IMR-90 (cell line): Measurements from ENCODE around the gene CALN1. TPM values are rescaled to one million over a fixed set of nuclear protein-coding genes. Genes with fewer than 3 reads are reported as not detected.

ENCODE experiments used
- ATAC-seq: fragments of 200-7000 bp; cut with Tn5 transposase; 2 replicates; pipeline ENCODE4 v1.9.1; 2020; ENCODE audit warnings: low read depth, mild to moderate bottlenecking, moderate library complexity
- BruUV-seq: library from RNA; stranded (reverse); fragments of 400-500 nt; replicated peaks from 2 replicates; lab custom pipeline; 2021; lab: Mats Ljungman, UMichigan
- CTCF ChIA-PET: fragments of 300-600 bp; formaldehyde crosslinking; extraction: SDS; loops from one replicate; lab custom pipeline; 2021; ENCODE audit warnings: antibody characterized with exemption; lab: Yijun Ruan, JAX
- POLR2A ChIA-PET: fragments of 300-600 bp; sonication (Branson Sonifier 250); formaldehyde crosslinking; loops from one replicate; lab custom pipeline; 2022; ENCODE audit warnings: antibody characterized with exemption; ENCODE audit not compliant: unreplicated experiment; lab: Charles Lee
- DNase-seq: peaks from one replicate; pipeline ENCODE4 v3.0.0; 2013
- H2AFZ ChIP-seq: replicated peaks from 2 replicates; pipeline ENCODE3; 2013; ENCODE audit warnings: low read length, mild to moderate bottlenecking; ENCODE audit not compliant: poor library complexity
- H2AK5ac ChIP-seq: 2 replicates; pipeline ENCODE4 v1.6.1; 2013; ENCODE audit warnings: low read depth, low read length, inconsistent platforms
- H2AK9ac ChIP-seq: replicated peaks from 2 replicates; pipeline ENCODE3; 2013; ENCODE audit warnings: mild to moderate bottlenecking, low read depth, low read length, moderate library complexity; ENCODE audit not compliant: poor library complexity
- H2BK120ac ChIP-seq: 2 replicates; pipeline ENCODE4 v1.6.1; 2013; ENCODE audit warnings: low read depth, low read length, inconsistent platforms
- H2BK15ac ChIP-seq: 3 replicates; pipeline ENCODE4 v1.6.1; 2013; ENCODE audit warnings: low read depth, low read length, inconsistent platforms
- H2BK20ac ChIP-seq: 2 replicates; pipeline ENCODE4 v1.6.1; 2013; ENCODE audit warnings: low read depth, mild to moderate bottlenecking, inconsistent platforms, low read length, moderate library complexity
- H2BK5ac ChIP-seq: 2 replicates; pipeline ENCODE4 v1.6.1; 2013; ENCODE audit warnings: mild to moderate bottlenecking, low read depth, low read length, inconsistent platforms; ENCODE audit not compliant: poor library complexity, severe bottlenecking
- H3K14ac ChIP-seq: replicated peaks from 2 replicates; pipeline ENCODE4 v1.6.1; 2013; ENCODE audit warnings: low read depth, low read length, inconsistent platforms
- H3K18ac ChIP-seq: 2 replicates; pipeline ENCODE4 v1.6.1; 2013; ENCODE audit warnings: low read depth, low read length, control low read depth
- H3K23ac ChIP-seq: 2 replicates; pipeline ENCODE4 v1.6.1; 2013; ENCODE audit warnings: low read depth, low read length, inconsistent platforms
- H3K27ac ChIP-seq: 2 replicates; pipeline ENCODE4 v1.5.1; 2013; ENCODE audit warnings: mild to moderate bottlenecking, control low read depth, low read length; ENCODE audit not compliant: insufficient read depth
- H3K27me3 ChIP-seq: 2 replicates; pipeline ENCODE4 v1.6.1; 2013; ENCODE audit warnings: low read length; ENCODE audit not compliant: control insufficient read depth, insufficient read depth
- H3K36me3 ChIP-seq: 2 replicates; pipeline ENCODE4 v1.6.1; 2013; ENCODE audit warnings: low read length, mixed read lengths; ENCODE audit not compliant: control insufficient read depth, insufficient read depth
- H3K4ac ChIP-seq: 2 replicates; pipeline ENCODE4 v1.6.1; 2013; ENCODE audit warnings: low read depth, low read length, inconsistent platforms
- H3K4me1 ChIP-seq: 2 replicates; pipeline ENCODE4 v1.6.1; 2013; ENCODE audit warnings: low read length, mixed read lengths; ENCODE audit not compliant: control insufficient read depth, insufficient read depth
- H3K4me2 ChIP-seq: 2 replicates; pipeline ENCODE4 v1.6.1; 2013; ENCODE audit warnings: low read depth, mild to moderate bottlenecking, control low read depth, low read length, moderate library complexity
- H3K4me3 ChIP-seq: 2 replicates; pipeline ENCODE4 v1.5.1; 2013; ENCODE audit warnings: low read depth, mild to moderate bottlenecking, control low read depth, low read length, moderate library complexity; ENCODE audit not compliant: insufficient read depth
- H3K56ac ChIP-seq: 2 replicates; pipeline ENCODE4 v1.6.1; 2013; ENCODE audit warnings: low read length, inconsistent platforms; ENCODE audit not compliant: insufficient read depth; ENCODE audit errors: extremely low read depth
- H3K79me1 ChIP-seq, 2 experiments: 2 replicates each; pipeline ENCODE4 v1.6.1; 2013; ENCODE audit warnings: low read length in 2 of 2, inconsistent platforms in 1 of 2, low read depth in 1 of 2
- H3K9ac ChIP-seq: 2 replicates; pipeline ENCODE4 v1.6.1; 2013; ENCODE audit warnings: low read depth, low read length, control low read depth
- H3K9me1 ChIP-seq: 2 replicates; pipeline ENCODE4 v1.6.1; 2013; ENCODE audit warnings: low read length, inconsistent platforms; ENCODE audit not compliant: insufficient read depth
- H3K9me3 ChIP-seq: 2 replicates; pipeline ENCODE4 v1.6.1; 2013; ENCODE audit warnings: low read length; ENCODE audit not compliant: control insufficient read depth, insufficient read depth
- H4K20me1 ChIP-seq: 2 replicates; pipeline ENCODE4 v1.6.1; 2013; ENCODE audit warnings: low read length, inconsistent platforms; ENCODE audit not compliant: insufficient read depth
- H4K5ac ChIP-seq: 2 replicates; pipeline ENCODE4 v1.6.1; 2013; ENCODE audit warnings: mild to moderate bottlenecking, low read depth, low read length, control low read depth
- H4K8ac ChIP-seq, 2 experiments: 2 replicates each; pipeline ENCODE4 v1.6.1; 2013; ENCODE audit warnings: low read depth in 2 of 2, low read length in 2 of 2, control low read depth in 1 of 2, inconsistent platforms in 1 of 2
- H4K91ac ChIP-seq: 2 replicates; pipeline ENCODE4 v1.6.1; 2013; ENCODE audit warnings: low read depth, low read length, inconsistent platforms; ENCODE audit not compliant: insufficient read depth
- BHLHE40 ChIP-seq: fragments of 150-350 bp; IDR thresholded peaks from 2 replicates; pipeline ENCODE4 v1.6.1; 2016; ENCODE audit warnings: mild to moderate bottlenecking, low read depth, low read length
- CEBPB ChIP-seq: IDR thresholded peaks from 2 replicates; pipeline ENCODE4 v1.6.1; 2012; ENCODE audit warnings: low read depth, low read length, improper control_type of control experiment
- CHD1 ChIP-seq: IDR thresholded peaks from 2 replicates; pipeline ENCODE4 v1.6.1; 2012; ENCODE audit warnings: low read depth, low read length, improper control_type of control experiment
- FOS ChIP-seq: fragments of 150-350 bp; IDR thresholded peaks from 2 replicates; pipeline ENCODE4 v1.6.1; 2016; ENCODE audit warnings: low read depth, low read length
- MAFK ChIP-seq: IDR thresholded peaks from 2 replicates; pipeline ENCODE4 v1.6.1; 2012; ENCODE audit warnings: low read depth, low read length, improper control_type of control experiment
- MAZ ChIP-seq: IDR thresholded peaks from 2 replicates; pipeline ENCODE4 v1.6.1; 2012; ENCODE audit warnings: low read depth, mild to moderate bottlenecking, low read length, improper control_type of control experiment, moderate library complexity, borderline replicate concordance
- MXI1 ChIP-seq: IDR thresholded peaks from 2 replicates; pipeline ENCODE4 v1.6.1; 2012; ENCODE audit warnings: low read depth, mild to moderate bottlenecking, low read length, moderate library complexity, borderline replicate concordance
- NFE2L2 ChIP-seq: fragments of 150-350 bp; IDR thresholded peaks from 2 replicates; pipeline ENCODE4 v1.6.1; 2016; ENCODE audit warnings: low read depth, mild to moderate bottlenecking, low read length
- POLR2A ChIP-seq: IDR thresholded peaks from 2 replicates; pipeline ENCODE4 v1.6.1; 2012; ENCODE audit warnings: mild to moderate bottlenecking, low read depth, low read length
- RAD21 ChIP-seq: IDR thresholded peaks from 2 replicates; pipeline ENCODE4 v1.6.1; 2012; ENCODE audit warnings: low read length, improper control_type of control experiment
- RCOR1 ChIP-seq: IDR thresholded peaks from 2 replicates; pipeline ENCODE4 v1.6.1; 2012; ENCODE audit warnings: mild to moderate bottlenecking, low read length, improper control_type of control experiment; ENCODE audit not compliant: insufficient replicate concordance
- RFX5 ChIP-seq: IDR thresholded peaks from 2 replicates; pipeline ENCODE4 v1.8.0; 2012; ENCODE audit warnings: low read depth, mild to moderate bottlenecking, low read length, moderate library complexity
- SMC3 ChIP-seq: fragments of 150-350 bp; IDR thresholded peaks from 2 replicates; pipeline ENCODE4 v1.6.1; 2016; ENCODE audit warnings: low read depth, mild to moderate bottlenecking, antibody characterized with exemption, low read length, moderate library complexity
- WGBS, 2 experiments: methylation state at CpG; one replicate each; pipeline versions ENCODE4 v1.1.5 to v1.1.7; 2013; ENCODE audit warnings: missing lambda C conversion rate in 2 of 2; ENCODE audit not compliant: insufficient read length in 1 of 2; ENCODE audit errors: extremely low coverage in 2 of 2; 5-methylcytosine and 5-hydroxymethylcytosine counted together
- dilution Hi-C: fragments of 300-500 bp; cut with HindIII; formaldehyde crosslinking; loops from one replicate; pipeline ENCODE4 v1.14.3; 2018; ENCODE audit warnings: low sequenced_read_pairs; ENCODE audit not compliant: unreplicated experiment
- in situ Hi-C: fragments of 300-500 bp; cut with MboI; formaldehyde crosslinking; loops from 3 replicates; pipeline ENCODE4 v1.14.3; 2019; ENCODE audit warnings: low sequenced_read_pairs, inconsistent platforms, mixed read lengths
- intact Hi-C: fragments of 100-400 bp; cut with micrococcal nuclease; formaldehyde crosslinking; loops from 2 replicates; pipeline ENCODE4 v1.10.0; 2022
- polyA plus RNA-seq, 3 experiments: library from polyadenylated mRNA; depleted of rRNA; stranded (reverse); fragments of >200 nt; gene quantifications; 2 replicates each; pipeline ENCODE4 v1.2.3, GENCODE V29; 2012; ENCODE audit warnings: low replicate concordance in 1 of 3
- total RNA-seq: library from RNA; depleted of rRNA; stranded (reverse); fragments of >200 nt; gene quantifications from 2 replicates; pipeline ENCODE4 v1.2.3, GENCODE V29; 2012
- TF ChIP-seq, protein P1 (sequence below): fragments of 150-350 bp; IDR thresholded peaks from 2 replicates; pipeline ENCODE4 v1.6.1; 2017; ENCODE audit warnings: mild to moderate bottlenecking, antibody characterized with exemption, low read length, low read depth
- TF ChIP-seq, protein P2 (sequence below): conservative IDR thresholded peaks from 2 replicates; pipeline ENCODE4 v1.5.1; 2012; ENCODE audit warnings: mild to moderate bottlenecking, low read depth, low read length, improper control_type of control experiment
- TF ChIP-seq, protein P3 (sequence below): fragments of 150-350 bp; IDR thresholded peaks from 2 replicates; pipeline ENCODE4 v1.6.1; 2016; ENCODE audit warnings: low read depth, mild to moderate bottlenecking, low read length, moderate library complexity, borderline replicate concordance

CALN1 gene
- total and polyA plus RNA-seq, 2 of the 4 experiments (the other 2 are of a cell fraction), result not detected

- H3K23ac ChIP-seq, result no peak overlapping the region
- no peak overlapping the region for H3K4me3 ChIP-seq
- H2AK5ac ChIP-seq, result no peak overlapping the region
- ATAC-seq (no peak), DNase-seq (no peak)
- no peak overlapping the region for H2BK20ac ChIP-seq
- ChIA-PET CTCF (no interaction called here), POLR2A (no interaction called here)
- H3K56ac ChIP-seq, result no peak overlapping the region
- no peaks in the 10 kb centered on the region for H4K20me1 ChIP-seq
- peaks cover 6% of the 10 kb centered on the region for H3K9me3 ChIP-seq
- H3K18ac ChIP-seq, result no peak overlapping the region
- H3K9me1 ChIP-seq, result no peaks in the 10 kb centered on the region
- no peak overlapping the region for H4K91ac ChIP-seq
- dilution Hi-C loops (no loop called here), in situ Hi-C loops (no loop called here), intact Hi-C loops (no loop called here)
- H2BK15ac ChIP-seq, result no peak overlapping the region
- no peak overlapping the region for H4K5ac ChIP-seq
- no peak overlapping the region for H3K4me2 ChIP-seq
- TF ChIP-seq FOS (no peak), NFE2L2 (no peak), RCOR1 (no peak), CHD1 (no peak), MXI1 (no peak), POLR2A (no peak), BHLHE40 (no peak), RAD21 (no peak), SMC3 (no peak), RFX5 (no peak), CEBPB (no peak), MAZ (no peak), MAFK (no peak)
- TF ChIP-seq, protein P1, sequence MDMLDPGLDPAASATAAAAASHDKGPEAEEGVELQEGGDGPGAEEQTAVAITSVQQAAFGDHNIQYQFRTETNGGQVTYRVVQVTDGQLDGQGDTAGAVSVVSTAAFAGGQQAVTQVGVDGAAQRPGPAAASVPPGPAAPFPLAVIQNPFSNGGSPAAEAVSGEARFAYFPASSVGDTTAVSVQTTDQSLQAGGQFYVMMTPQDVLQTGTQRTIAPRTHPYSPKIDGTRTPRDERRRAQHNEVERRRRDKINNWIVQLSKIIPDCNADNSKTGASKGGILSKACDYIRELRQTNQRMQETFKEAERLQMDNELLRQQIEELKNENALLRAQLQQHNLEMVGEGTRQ, result no peak
- TF ChIP-seq, protein P2, sequence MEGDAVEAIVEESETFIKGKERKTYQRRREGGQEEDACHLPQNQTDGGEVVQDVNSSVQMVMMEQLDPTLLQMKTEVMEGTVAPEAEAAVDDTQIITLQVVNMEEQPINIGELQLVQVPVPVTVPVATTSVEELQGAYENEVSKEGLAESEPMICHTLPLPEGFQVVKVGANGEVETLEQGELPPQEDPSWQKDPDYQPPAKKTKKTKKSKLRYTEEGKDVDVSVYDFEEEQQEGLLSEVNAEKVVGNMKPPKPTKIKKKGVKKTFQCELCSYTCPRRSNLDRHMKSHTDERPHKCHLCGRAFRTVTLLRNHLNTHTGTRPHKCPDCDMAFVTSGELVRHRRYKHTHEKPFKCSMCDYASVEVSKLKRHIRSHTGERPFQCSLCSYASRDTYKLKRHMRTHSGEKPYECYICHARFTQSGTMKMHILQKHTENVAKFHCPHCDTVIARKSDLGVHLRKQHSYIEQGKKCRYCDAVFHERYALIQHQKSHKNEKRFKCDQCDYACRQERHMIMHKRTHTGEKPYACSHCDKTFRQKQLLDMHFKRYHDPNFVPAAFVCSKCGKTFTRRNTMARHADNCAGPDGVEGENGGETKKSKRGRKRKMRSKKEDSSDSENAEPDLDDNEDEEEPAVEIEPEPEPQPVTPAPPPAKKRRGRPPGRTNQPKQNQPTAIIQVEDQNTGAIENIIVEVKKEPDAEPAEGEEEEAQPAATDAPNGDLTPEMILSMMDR, result no peak
- TF ChIP-seq, protein P3, sequence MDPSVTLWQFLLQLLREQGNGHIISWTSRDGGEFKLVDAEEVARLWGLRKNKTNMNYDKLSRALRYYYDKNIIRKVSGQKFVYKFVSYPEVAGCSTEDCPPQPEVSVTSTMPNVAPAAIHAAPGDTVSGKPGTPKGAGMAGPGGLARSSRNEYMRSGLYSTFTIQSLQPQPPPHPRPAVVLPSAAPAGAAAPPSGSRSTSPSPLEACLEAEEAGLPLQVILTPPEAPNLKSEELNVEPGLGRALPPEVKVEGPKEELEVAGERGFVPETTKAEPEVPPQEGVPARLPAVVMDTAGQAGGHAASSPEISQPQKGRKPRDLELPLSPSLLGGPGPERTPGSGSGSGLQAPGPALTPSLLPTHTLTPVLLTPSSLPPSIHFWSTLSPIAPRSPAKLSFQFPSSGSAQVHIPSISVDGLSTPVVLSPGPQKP, result no peak
- no peak overlapping the region for H4K8ac ChIP-seq
- H3K14ac ChIP-seq, result no peak overlapping the region
- H3K27me3 ChIP-seq, result no peaks in the 10 kb centered on the region
- no peak overlapping the region for H3K27ac ChIP-seq
- no peak overlapping the region for H2AFZ ChIP-seq
- no peak overlapping the region for H2BK120ac ChIP-seq
- no peak overlapping the region for H2BK5ac ChIP-seq
- no peaks in the 10 kb centered on the region for H3K4me1 ChIP-seq
- no peak overlapping the region for H3K9ac ChIP-seq
- no peaks in the 10 kb centered on the region for H3K36me3 ChIP-seq
- no peak overlapping the region for H3K4ac ChIP-seq
- no peaks in the 10 kb centered on the region for H3K79me1 ChIP-seq
- 25% methylated on average over 4 of the region's 8 CpGs; no CpG with 5 or more reads in 1 of the 2 experiments for WGBS, 2 experiments
- no peak overlapping the region for H2AK9ac ChIP-seq
- BruUV-seq, result no TSS peak
Observed at GRCh38 chr7:72441791-72442190, 29.7 kb upstream of the CALN1 start.
